Measurements from ENCODE around the gene MRNIP.

Gene MRNIP

DNA sequence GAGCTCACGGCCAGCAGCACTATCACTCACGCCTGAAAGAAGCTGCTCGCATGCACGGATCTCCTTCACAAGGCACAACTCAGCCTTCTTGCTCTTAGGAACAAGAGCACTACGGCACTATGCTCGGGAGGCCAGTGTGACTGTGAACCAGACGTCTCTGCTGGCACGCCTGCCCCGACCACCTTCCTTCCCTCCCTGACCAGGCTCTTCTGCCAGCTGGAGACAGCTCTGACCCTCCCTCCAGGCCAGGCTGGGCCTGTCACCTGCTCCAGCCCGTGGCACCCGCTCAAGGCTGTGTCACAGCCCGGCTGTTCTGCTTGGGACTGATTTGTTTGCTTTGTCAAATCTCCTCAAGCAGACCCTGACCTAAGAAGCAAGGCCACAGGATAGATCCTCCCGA, 42.1 kb upstream of the MRNIP start (continued):
- TF ChIP-seq, protein P1, sequence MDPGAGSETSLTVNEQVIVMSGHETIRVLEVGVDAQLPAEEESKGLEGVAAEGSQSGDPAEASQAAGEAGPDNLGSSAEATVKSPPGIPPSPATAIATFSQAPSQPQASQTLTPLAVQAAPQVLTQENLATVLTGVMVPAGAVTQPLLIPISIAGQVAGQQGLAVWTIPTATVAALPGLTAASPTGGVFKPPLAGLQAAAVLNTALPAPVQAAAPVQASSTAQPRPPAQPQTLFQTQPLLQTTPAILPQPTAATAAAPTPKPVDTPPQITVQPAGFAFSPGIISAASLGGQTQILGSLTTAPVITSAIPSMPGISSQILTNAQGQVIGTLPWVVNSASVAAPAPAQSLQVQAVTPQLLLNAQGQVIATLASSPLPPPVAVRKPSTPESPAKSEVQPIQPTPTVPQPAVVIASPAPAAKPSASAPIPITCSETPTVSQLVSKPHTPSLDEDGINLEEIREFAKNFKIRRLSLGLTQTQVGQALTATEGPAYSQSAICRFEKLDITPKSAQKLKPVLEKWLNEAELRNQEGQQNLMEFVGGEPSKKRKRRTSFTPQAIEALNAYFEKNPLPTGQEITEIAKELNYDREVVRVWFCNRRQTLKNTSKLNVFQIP (CRISPR knock-in tag; IDR thresholded peaks at IDR 0.05; ENCODE audit: borderline replicate concordance, low read depth) = no peak

DNA sequence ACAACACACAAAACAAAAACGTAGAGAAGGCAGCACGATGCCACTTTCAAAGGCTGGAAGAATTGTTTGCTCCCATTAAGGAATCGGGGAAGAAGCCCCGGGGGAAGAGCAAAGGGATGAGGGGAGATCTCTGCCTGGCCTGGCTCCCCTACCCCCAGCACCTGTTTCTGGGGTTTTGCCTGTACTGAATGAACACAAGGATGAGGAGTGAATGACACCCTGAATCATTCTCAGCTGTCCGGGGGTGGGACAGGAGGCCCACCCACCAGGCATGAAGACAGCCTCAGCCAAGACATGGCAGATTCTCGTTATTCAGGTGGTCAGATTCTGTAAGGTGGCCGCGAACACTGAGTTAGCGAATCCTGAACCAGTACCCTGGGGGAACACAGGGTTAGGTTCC, 41.6 kb upstream of the MRNIP start:
- ATAC-seq = no peak
- TF ChIP-seq, protein P2, sequence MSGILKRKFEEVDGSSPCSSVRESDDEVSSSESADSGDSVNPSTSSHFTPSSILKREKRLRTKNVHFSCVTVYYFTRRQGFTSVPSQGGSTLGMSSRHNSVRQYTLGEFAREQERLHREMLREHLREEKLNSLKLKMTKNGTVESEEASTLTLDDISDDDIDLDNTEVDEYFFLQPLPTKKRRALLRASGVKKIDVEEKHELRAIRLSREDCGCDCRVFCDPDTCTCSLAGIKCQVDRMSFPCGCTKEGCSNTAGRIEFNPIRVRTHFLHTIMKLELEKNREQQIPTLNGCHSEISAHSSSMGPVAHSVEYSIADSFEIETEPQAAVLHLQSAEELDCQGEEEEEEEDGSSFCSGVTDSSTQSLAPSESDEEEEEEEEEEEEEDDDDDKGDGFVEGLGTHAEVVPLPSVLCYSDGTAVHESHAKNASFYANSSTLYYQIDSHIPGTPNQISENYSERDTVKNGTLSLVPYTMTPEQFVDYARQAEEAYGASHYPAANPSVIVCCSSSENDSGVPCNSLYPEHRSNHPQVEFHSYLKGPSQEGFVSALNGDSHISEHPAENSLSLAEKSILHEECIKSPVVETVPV (CRISPR knock-in tag; IDR thresholded peaks at IDR 0.05) = no peak
- TF ChIP-seq ZFP3 (CRISPR knock-in tag; IDR thresholded peaks at IDR 0.05) = no peak
- TF ChIP-seq, protein P3, sequence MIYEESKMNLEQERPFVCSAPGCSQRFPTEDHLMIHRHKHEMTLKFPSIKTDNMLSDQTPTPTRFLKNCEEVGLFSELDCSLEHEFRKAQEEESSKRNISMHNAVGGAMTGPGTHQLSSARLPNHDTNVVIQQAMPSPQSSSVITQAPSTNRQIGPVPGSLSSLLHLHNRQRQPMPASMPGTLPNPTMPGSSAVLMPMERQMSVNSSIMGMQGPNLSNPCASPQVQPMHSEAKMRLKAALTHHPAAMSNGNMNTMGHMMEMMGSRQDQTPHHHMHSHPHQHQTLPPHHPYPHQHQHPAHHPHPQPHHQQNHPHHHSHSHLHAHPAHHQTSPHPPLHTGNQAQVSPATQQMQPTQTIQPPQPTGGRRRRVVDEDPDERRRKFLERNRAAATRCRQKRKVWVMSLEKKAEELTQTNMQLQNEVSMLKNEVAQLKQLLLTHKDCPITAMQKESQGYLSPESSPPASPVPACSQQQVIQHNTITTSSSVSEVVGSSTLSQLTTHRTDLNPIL (CRISPR knock-in tag; IDR thresholded peaks at IDR 0.05; ENCODE audit: low read depth) = no peak

DNA sequence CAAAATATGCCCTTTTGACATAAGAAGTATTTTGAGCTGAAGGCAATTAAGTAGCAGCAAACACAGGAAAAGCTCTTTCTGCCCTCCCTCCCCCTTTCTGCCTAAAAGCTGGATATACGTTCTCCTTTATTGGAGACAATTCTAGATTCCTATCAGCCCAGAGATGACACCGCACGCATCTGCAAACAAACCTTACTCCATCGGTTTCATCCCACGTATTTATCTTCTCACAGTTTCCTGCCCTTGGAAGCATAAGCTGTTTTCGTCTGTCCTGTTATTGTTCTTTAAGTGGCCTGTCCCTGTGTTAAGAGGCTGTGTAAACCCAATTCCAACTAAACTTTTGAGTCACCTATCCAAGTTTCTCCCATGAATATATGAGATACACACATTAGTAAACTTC, 37.2 kb upstream of the MRNIP start:
- TF ChIP-seq ISL1 (CRISPR knock-in tag; IDR thresholded peaks at IDR 0.05) = no peak
- no peak for TF ChIP-seq SNAI2 (CRISPR knock-in tag; IDR thresholded peaks at IDR 0.05)
- TF ChIP-seq RARB (CRISPR knock-in tag; IDR thresholded peaks at IDR 0.05) = no peak
- no peak for TF ChIP-seq PPARA (CRISPR knock-in tag; IDR thresholded peaks at IDR 0.05; ENCODE audit: borderline replicate concordance)
- TF ChIP-seq, protein P4, sequence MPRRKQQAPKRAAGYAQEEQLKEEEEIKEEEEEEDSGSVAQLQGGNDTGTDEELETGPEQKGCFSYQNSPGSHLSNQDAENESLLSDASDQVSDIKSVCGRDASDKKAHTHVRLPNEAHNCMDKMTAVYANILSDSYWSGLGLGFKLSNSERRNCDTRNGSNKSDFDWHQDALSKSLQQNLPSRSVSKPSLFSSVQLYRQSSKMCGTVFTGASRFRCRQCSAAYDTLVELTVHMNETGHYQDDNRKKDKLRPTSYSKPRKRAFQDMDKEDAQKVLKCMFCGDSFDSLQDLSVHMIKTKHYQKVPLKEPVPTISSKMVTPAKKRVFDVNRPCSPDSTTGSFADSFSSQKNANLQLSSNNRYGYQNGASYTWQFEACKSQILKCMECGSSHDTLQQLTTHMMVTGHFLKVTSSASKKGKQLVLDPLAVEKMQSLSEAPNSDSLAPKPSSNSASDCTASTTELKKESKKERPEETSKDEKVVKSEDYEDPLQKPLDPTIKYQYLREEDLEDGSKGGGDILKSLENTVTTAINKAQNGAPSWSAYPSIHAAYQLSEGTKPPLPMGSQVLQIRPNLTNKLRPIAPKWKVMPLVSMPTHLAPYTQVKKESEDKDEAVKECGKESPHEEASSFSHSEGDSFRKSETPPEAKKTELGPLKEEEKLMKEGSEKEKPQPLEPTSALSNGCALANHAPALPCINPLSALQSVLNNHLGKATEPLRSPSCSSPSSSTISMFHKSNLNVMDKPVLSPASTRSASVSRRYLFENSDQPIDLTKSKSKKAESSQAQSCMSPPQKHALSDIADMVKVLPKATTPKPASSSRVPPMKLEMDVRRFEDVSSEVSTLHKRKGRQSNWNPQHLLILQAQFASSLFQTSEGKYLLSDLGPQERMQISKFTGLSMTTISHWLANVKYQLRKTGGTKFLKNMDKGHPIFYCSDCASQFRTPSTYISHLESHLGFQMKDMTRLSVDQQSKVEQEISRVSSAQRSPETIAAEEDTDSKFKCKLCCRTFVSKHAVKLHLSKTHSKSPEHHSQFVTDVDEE (CRISPR knock-in tag; IDR thresholded peaks at IDR 0.05) = no peak
- TF ChIP-seq ARNTL (CRISPR knock-in tag; IDR thresholded peaks at IDR 0.05; ENCODE audit: borderline replicate concordance, low read depth) = no peak
- TF ChIP-seq ZC3H10 (CRISPR knock-in tag; IDR thresholded peaks at IDR 0.05) = no peak
- no peak for TF ChIP-seq OSR1 (CRISPR knock-in tag; IDR thresholded peaks at IDR 0.05)
- no peak for TF ChIP-seq ZNF8 (CRISPR knock-in tag; IDR thresholded peaks at IDR 0.05)
- TF ChIP-seq, protein P3 (CRISPR knock-in tag; IDR thresholded peaks at IDR 0.05; ENCODE audit: low read depth) = no peak
- TF ChIP-seq, protein P5, sequence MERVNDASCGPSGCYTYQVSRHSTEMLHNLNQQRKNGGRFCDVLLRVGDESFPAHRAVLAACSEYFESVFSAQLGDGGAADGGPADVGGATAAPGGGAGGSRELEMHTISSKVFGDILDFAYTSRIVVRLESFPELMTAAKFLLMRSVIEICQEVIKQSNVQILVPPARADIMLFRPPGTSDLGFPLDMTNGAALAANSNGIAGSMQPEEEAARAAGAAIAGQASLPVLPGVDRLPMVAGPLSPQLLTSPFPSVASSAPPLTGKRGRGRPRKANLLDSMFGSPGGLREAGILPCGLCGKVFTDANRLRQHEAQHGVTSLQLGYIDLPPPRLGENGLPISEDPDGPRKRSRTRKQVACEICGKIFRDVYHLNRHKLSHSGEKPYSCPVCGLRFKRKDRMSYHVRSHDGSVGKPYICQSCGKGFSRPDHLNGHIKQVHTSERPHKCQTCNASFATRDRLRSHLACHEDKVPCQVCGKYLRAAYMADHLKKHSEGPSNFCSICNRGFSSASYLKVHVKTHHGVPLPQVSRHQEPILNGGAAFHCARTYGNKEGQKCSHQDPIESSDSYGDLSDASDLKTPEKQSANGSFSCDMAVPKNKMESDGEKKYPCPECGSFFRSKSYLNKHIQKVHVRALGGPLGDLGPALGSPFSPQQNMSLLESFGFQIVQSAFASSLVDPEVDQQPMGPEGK (CRISPR knock-in tag; IDR thresholded peaks at IDR 0.05; ENCODE audit: borderline replicate concordance) = no peak
- TF ChIP-seq TCF4 (CRISPR knock-in tag; IDR thresholded peaks at IDR 0.05; ENCODE audit: borderline replicate concordance) = no peak
- no peak for TF ChIP-seq ZFP30 (CRISPR knock-in tag; IDR thresholded peaks at IDR 0.05)
- no peak for ATAC-seq
